IMR-90 (cell line): Measurements from ENCODE around the gene OR2A2. TPM values are rescaled to one million over a fixed set of nuclear protein-coding genes. Genes with fewer than 3 reads are reported as not detected.

ENCODE experiments used
- ATAC-seq: fragments of 200-7000 bp; cut with Tn5 transposase; 2 replicates; pipeline ENCODE4 v1.9.1; 2020; ENCODE audit warnings: low read depth, mild to moderate bottlenecking, moderate library complexity
- BruUV-seq: library from RNA; stranded (reverse); fragments of 400-500 nt; replicated peaks from 2 replicates; lab custom pipeline; 2021; lab: Mats Ljungman, UMichigan
- CTCF ChIA-PET: fragments of 300-600 bp; formaldehyde crosslinking; extraction: SDS; loops from one replicate; lab custom pipeline; 2021; ENCODE audit warnings: antibody characterized with exemption; lab: Yijun Ruan, JAX
- POLR2A ChIA-PET: fragments of 300-600 bp; sonication (Branson Sonifier 250); formaldehyde crosslinking; loops from one replicate; lab custom pipeline; 2022; ENCODE audit warnings: antibody characterized with exemption; ENCODE audit not compliant: unreplicated experiment; lab: Charles Lee
- DNase-seq: peaks from one replicate; pipeline ENCODE4 v3.0.0; 2013
- H2AFZ ChIP-seq: replicated peaks from 2 replicates; pipeline ENCODE3; 2013; ENCODE audit warnings: low read length, mild to moderate bottlenecking; ENCODE audit not compliant: poor library complexity
- H2AK5ac ChIP-seq: 2 replicates; pipeline ENCODE4 v1.6.1; 2013; ENCODE audit warnings: low read depth, low read length, inconsistent platforms
- H2AK9ac ChIP-seq: replicated peaks from 2 replicates; pipeline ENCODE3; 2013; ENCODE audit warnings: mild to moderate bottlenecking, low read depth, low read length, moderate library complexity; ENCODE audit not compliant: poor library complexity
- H2BK120ac ChIP-seq: 2 replicates; pipeline ENCODE4 v1.6.1; 2013; ENCODE audit warnings: low read depth, low read length, inconsistent platforms
- H2BK15ac ChIP-seq: 3 replicates; pipeline ENCODE4 v1.6.1; 2013; ENCODE audit warnings: low read depth, low read length, inconsistent platforms
- H2BK20ac ChIP-seq: 2 replicates; pipeline ENCODE4 v1.6.1; 2013; ENCODE audit warnings: low read depth, mild to moderate bottlenecking, inconsistent platforms, low read length, moderate library complexity
- H2BK5ac ChIP-seq: 2 replicates; pipeline ENCODE4 v1.6.1; 2013; ENCODE audit warnings: mild to moderate bottlenecking, low read depth, low read length, inconsistent platforms; ENCODE audit not compliant: poor library complexity, severe bottlenecking
- H3K14ac ChIP-seq: replicated peaks from 2 replicates; pipeline ENCODE4 v1.6.1; 2013; ENCODE audit warnings: low read depth, low read length, inconsistent platforms
- H3K18ac ChIP-seq: 2 replicates; pipeline ENCODE4 v1.6.1; 2013; ENCODE audit warnings: low read depth, low read length, control low read depth
- H3K23ac ChIP-seq: 2 replicates; pipeline ENCODE4 v1.6.1; 2013; ENCODE audit warnings: low read depth, low read length, inconsistent platforms
- H3K27ac ChIP-seq: 2 replicates; pipeline ENCODE4 v1.5.1; 2013; ENCODE audit warnings: mild to moderate bottlenecking, control low read depth, low read length; ENCODE audit not compliant: insufficient read depth
- H3K27me3 ChIP-seq: 2 replicates; pipeline ENCODE4 v1.6.1; 2013; ENCODE audit warnings: low read length; ENCODE audit not compliant: control insufficient read depth, insufficient read depth
- H3K36me3 ChIP-seq: 2 replicates; pipeline ENCODE4 v1.6.1; 2013; ENCODE audit warnings: low read length, mixed read lengths; ENCODE audit not compliant: control insufficient read depth, insufficient read depth
- H3K4ac ChIP-seq: 2 replicates; pipeline ENCODE4 v1.6.1; 2013; ENCODE audit warnings: low read depth, low read length, inconsistent platforms
- H3K4me1 ChIP-seq: 2 replicates; pipeline ENCODE4 v1.6.1; 2013; ENCODE audit warnings: low read length, mixed read lengths; ENCODE audit not compliant: control insufficient read depth, insufficient read depth
- H3K4me2 ChIP-seq: 2 replicates; pipeline ENCODE4 v1.6.1; 2013; ENCODE audit warnings: low read depth, mild to moderate bottlenecking, control low read depth, low read length, moderate library complexity
- H3K4me3 ChIP-seq: 2 replicates; pipeline ENCODE4 v1.5.1; 2013; ENCODE audit warnings: low read depth, mild to moderate bottlenecking, control low read depth, low read length, moderate library complexity; ENCODE audit not compliant: insufficient read depth
- H3K56ac ChIP-seq: 2 replicates; pipeline ENCODE4 v1.6.1; 2013; ENCODE audit warnings: low read length, inconsistent platforms; ENCODE audit not compliant: insufficient read depth; ENCODE audit errors: extremely low read depth
- H3K79me1 ChIP-seq, 2 experiments: 2 replicates each; pipeline ENCODE4 v1.6.1; 2013; ENCODE audit warnings: low read length in 2 of 2, inconsistent platforms in 1 of 2, low read depth in 1 of 2
- H3K9ac ChIP-seq: 2 replicates; pipeline ENCODE4 v1.6.1; 2013; ENCODE audit warnings: low read depth, low read length, control low read depth
- H3K9me1 ChIP-seq: 2 replicates; pipeline ENCODE4 v1.6.1; 2013; ENCODE audit warnings: low read length, inconsistent platforms; ENCODE audit not compliant: insufficient read depth
- H3K9me3 ChIP-seq: 2 replicates; pipeline ENCODE4 v1.6.1; 2013; ENCODE audit warnings: low read length; ENCODE audit not compliant: control insufficient read depth, insufficient read depth
- H4K20me1 ChIP-seq: 2 replicates; pipeline ENCODE4 v1.6.1; 2013; ENCODE audit warnings: low read length, inconsistent platforms; ENCODE audit not compliant: insufficient read depth
- H4K5ac ChIP-seq: 2 replicates; pipeline ENCODE4 v1.6.1; 2013; ENCODE audit warnings: mild to moderate bottlenecking, low read depth, low read length, control low read depth
- H4K8ac ChIP-seq, 2 experiments: 2 replicates each; pipeline ENCODE4 v1.6.1; 2013; ENCODE audit warnings: low read depth in 2 of 2, low read length in 2 of 2, control low read depth in 1 of 2, inconsistent platforms in 1 of 2
- H4K91ac ChIP-seq: 2 replicates; pipeline ENCODE4 v1.6.1; 2013; ENCODE audit warnings: low read depth, low read length, inconsistent platforms; ENCODE audit not compliant: insufficient read depth
- CTCF ChIP-seq: conservative IDR thresholded peaks from 2 replicates; pipeline ENCODE4 v1.5.1; 2012; ENCODE audit warnings: mild to moderate bottlenecking, low read depth, low read length, improper control_type of control experiment
- MAZ ChIP-seq: IDR thresholded peaks from 2 replicates; pipeline ENCODE4 v1.6.1; 2012; ENCODE audit warnings: low read depth, mild to moderate bottlenecking, low read length, improper control_type of control experiment, moderate library complexity, borderline replicate concordance
- MXI1 ChIP-seq: IDR thresholded peaks from 2 replicates; pipeline ENCODE4 v1.6.1; 2012; ENCODE audit warnings: low read depth, mild to moderate bottlenecking, low read length, moderate library complexity, borderline replicate concordance
- RAD21 ChIP-seq: IDR thresholded peaks from 2 replicates; pipeline ENCODE4 v1.6.1; 2012; ENCODE audit warnings: low read length, improper control_type of control experiment
- SMC3 ChIP-seq: fragments of 150-350 bp; IDR thresholded peaks from 2 replicates; pipeline ENCODE4 v1.6.1; 2016; ENCODE audit warnings: low read depth, mild to moderate bottlenecking, antibody characterized with exemption, low read length, moderate library complexity
- WGBS, 2 experiments: methylation state at CpG; one replicate each; pipeline versions ENCODE4 v1.1.5 to v1.1.7; 2013; ENCODE audit warnings: missing lambda C conversion rate in 2 of 2; ENCODE audit not compliant: insufficient read length in 1 of 2; ENCODE audit errors: extremely low coverage in 2 of 2; 5-methylcytosine and 5-hydroxymethylcytosine counted together
- dilution Hi-C: fragments of 300-500 bp; cut with HindIII; formaldehyde crosslinking; loops from one replicate; pipeline ENCODE4 v1.14.3; 2018; ENCODE audit warnings: low sequenced_read_pairs; ENCODE audit not compliant: unreplicated experiment
- in situ Hi-C: fragments of 300-500 bp; cut with MboI; formaldehyde crosslinking; loops from 3 replicates; pipeline ENCODE4 v1.14.3; 2019; ENCODE audit warnings: low sequenced_read_pairs, inconsistent platforms, mixed read lengths
- intact Hi-C: fragments of 100-400 bp; cut with micrococcal nuclease; formaldehyde crosslinking; loops from 2 replicates; pipeline ENCODE4 v1.10.0; 2022
- polyA plus RNA-seq, 3 experiments: library from polyadenylated mRNA; depleted of rRNA; stranded (reverse); fragments of >200 nt; gene quantifications; 2 replicates each; pipeline ENCODE4 v1.2.3, GENCODE V29; 2012; ENCODE audit warnings: low replicate concordance in 1 of 3
- total RNA-seq: library from RNA; depleted of rRNA; stranded (reverse); fragments of >200 nt; gene quantifications from 2 replicates; pipeline ENCODE4 v1.2.3, GENCODE V29; 2012
- TF ChIP-seq, protein P1 (sequence below): fragments of 150-350 bp; IDR thresholded peaks from 2 replicates; pipeline ENCODE4 v1.6.1; 2017; ENCODE audit warnings: mild to moderate bottlenecking, antibody characterized with exemption, low read length, low read depth

OR2A2 gene
- total and polyA plus RNA-seq, 2 of the 4 experiments (the other 2 are of a cell fraction), result not detected

DNA sequence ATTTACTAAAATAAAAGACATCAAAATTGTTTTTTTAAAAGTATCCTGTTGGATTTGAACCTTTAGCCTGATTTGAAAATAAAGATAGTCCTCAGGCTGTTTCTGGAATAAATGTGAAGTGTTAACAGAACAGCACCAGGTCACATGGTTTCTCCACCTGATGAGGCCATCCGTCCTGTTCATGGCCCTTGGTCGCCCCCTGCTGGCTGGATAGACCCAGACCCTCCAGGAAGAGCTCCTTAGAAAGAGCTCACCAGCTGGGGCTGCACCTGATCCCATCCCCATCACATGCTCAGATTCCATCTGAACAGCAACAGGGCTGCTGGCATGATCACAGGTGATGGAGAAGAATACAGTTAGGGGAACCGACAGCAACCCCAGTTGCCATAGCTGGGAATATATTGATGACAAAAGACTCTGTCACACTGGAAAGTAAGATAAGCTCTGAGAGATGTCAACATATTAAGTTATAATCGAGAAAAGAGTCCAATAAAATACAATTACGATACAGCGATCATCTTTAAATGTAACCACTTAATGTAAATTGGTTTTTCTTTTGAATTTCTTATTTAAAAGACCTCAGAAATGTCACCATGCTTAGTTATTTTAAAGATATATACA is 18.4 kb downstream of the OR2A2 start:
- H3K56ac ChIP-seq, result no peak overlapping the region
- no peaks in the 10 kb centered on the region for H4K20me1 ChIP-seq
- H4K91ac ChIP-seq, result no peak overlapping the region
- CTCF ChIA-PET, result interaction anchor here (0.6 to 1.5 kb wide), 9 partner anchors 9 to 391 kb away, joined by 3 to 12 read pairs (median 3); no protein-coding TSS in a partner anchor
- no TSS peak for BruUV-seq
- POLR2A ChIA-PET, result no interaction called here
- ATAC-seq (peak; percentile 92), DNase-seq (peak; percentile 67)
- no peaks in the 10 kb centered on the region for H3K9me1 ChIP-seq
- H2AK5ac ChIP-seq, result no peak overlapping the region
- no peaks in the 10 kb centered on the region for H3K9me3 ChIP-seq
- H2AFZ ChIP-seq, result peak overlapping the region; percentile 18
- H2AK9ac ChIP-seq, result no peak overlapping the region
- intact Hi-C loops (loop anchor here (5.0 kb wide), 1 partner anchor 101 kb away; no protein-coding TSS in a partner anchor), dilution Hi-C loops (no loop called here), in situ Hi-C loops (no loop called here)
- H3K79me1 ChIP-seq, result no peaks in the 10 kb centered on the region
- H3K4me2 ChIP-seq, result no peak overlapping the region
- H3K4ac ChIP-seq, result no peak overlapping the region
- H3K27ac ChIP-seq, result no peak overlapping the region
- H2BK15ac ChIP-seq, result no peak overlapping the region
- H3K4me1 ChIP-seq, result no peaks in the 10 kb centered on the region
- no peak overlapping the region for H4K8ac ChIP-seq
- H3K9ac ChIP-seq, result no peak overlapping the region
- H2BK20ac ChIP-seq, result no peak overlapping the region
- H3K23ac ChIP-seq, result no peak overlapping the region
- WGBS, 2 experiments, result no CpG with 5 or more reads among the region's 6 CpGs
- TF ChIP-seq SMC3 (peak; percentile 61), CTCF (peak; percentile 77), RAD21 (peak; percentile 75), MXI1 (no peak), MAZ (no peak)
- TF ChIP-seq, protein P1, sequence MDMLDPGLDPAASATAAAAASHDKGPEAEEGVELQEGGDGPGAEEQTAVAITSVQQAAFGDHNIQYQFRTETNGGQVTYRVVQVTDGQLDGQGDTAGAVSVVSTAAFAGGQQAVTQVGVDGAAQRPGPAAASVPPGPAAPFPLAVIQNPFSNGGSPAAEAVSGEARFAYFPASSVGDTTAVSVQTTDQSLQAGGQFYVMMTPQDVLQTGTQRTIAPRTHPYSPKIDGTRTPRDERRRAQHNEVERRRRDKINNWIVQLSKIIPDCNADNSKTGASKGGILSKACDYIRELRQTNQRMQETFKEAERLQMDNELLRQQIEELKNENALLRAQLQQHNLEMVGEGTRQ, result peak; percentile 91
- H3K18ac ChIP-seq, result no peak overlapping the region
- H3K4me3 ChIP-seq, result no peak overlapping the region
- no peaks in the 10 kb centered on the region for H3K27me3 ChIP-seq
- no peak overlapping the region for H3K14ac ChIP-seq
- no peaks in the 10 kb centered on the region for H3K36me3 ChIP-seq
- no peak overlapping the region for H2BK120ac ChIP-seq
- H2BK5ac ChIP-seq, result no peak overlapping the region
- H4K5ac ChIP-seq, result no peak overlapping the region
